Fibroblast of the aortic adventitia (primary cell): ENCODE measurements around the gene CDKN1C. TPM values are rescaled to one million over a fixed set of nuclear protein-coding genes. Genes with fewer than 3 reads are reported as not detected.

ENCODE experiments used
- DNase-seq: peaks from one replicate; pipeline ENCODE4 v3.0.0-alpha.2; 2010; ENCODE audit warnings: low read depth
- H3K4me3 ChIP-seq: 2 replicates; pipeline ENCODE4 v1.5.1; 2011; ENCODE audit warnings: low read depth, mild to moderate bottlenecking, control low read depth, low read length, moderate library complexity
- CTCF ChIP-seq: IDR thresholded peaks from 2 replicates; pipeline ENCODE4 v1.5.1; 2011; ENCODE audit warnings: mild to moderate bottlenecking, low read length, control low read depth, inconsistent platforms; ENCODE audit not compliant: insufficient read depth
- total RNA-seq: library from RNA; depleted of rRNA; stranded (reverse); fragments of >200 nt; gene quantifications from 2 replicates; pipeline ENCODE4 v1.2.3, GENCODE V29; 2012; ENCODE audit warnings: low replicate concordance

CDKN1C gene
- total RNA-seq: 4.2 and 76.6 TPM in 2 replicates

GRCh38 chr11:2885678-2886081, at the start of gene CDKN1C:
TSS of gene CDKN1C (minus strand) at chr11:2885775. CDS start at chr11:2885456, 319 bp downstream.
- TF ChIP-seq CTCF: no peak
- peak; percentile 81 for DNase-seq
- H3K4me3 ChIP-seq: peak within 1 kb of the TSS; percentile 74

GRCh38 chr11:2934611-2935239, 49.1 kb upstream of the CDKN1C start:
- no peak for TF ChIP-seq CTCF
- no peak for DNase-seq
- no peak overlapping the region for H3K4me3 ChIP-seq

GRCh38 chr11:2934021-2934550, 48.5 kb upstream of the CDKN1C start:
- DNase-seq: no peak
- TF ChIP-seq CTCF: no peak
- H3K4me3 ChIP-seq: no peak overlapping the region

GRCh38 chr11:2933375-2934020, 47.9 kb upstream of the CDKN1C start:
- TF ChIP-seq CTCF: no peak
- DNase-seq: peak; percentile 80
- H3K4me3 ChIP-seq: no peak overlapping the region

- H3K4me3 ChIP-seq: no peak overlapping the region
- peak; percentile 34 for DNase-seq
- no peak for TF ChIP-seq CTCF
These were observed 47.3 kb upstream of the CDKN1C start for GRCh38 chr11:2932850-2933251.

GRCh38 chr11:2931771-2932738, 46.5 kb upstream of the CDKN1C start:
- no peak for TF ChIP-seq CTCF
- H3K4me3 ChIP-seq: no peak overlapping the region
- no peak for DNase-seq
